Gastroesophageal sphincter (tissue), 4 donors: ENCODE results near the gene GRK1. TPM values are rescaled to one million over a fixed set of nuclear protein-coding genes. Genes with fewer than 3 reads are reported as not detected.
"Not testable (repeated sequence)": the region's sequence is repeated elsewhere in the genome, so short reads cannot be mapped to it uniquely, and the experiment has no call there.

Experiments used
- ATAC-seq: fragments of 150-250 bp; one replicate; pipeline ENCODE4 v1.9.1; 2016; ENCODE audit warnings: mild to moderate bottlenecking, moderate library complexity
- H3K27ac ChIP-seq, 4 donors: fragments of 200-600 bp; sonication (generic) in 3 of 4; 1 replicate in 3 of 4; 2 replicates in 1 of 4; pipeline ENCODE4 v1.5.1; 2016 to 2019
- H3K27me3 ChIP-seq: fragments of 200-600 bp; sonication (generic); one replicate; pipeline ENCODE4 v1.5.1; 2019
- H3K36me3 ChIP-seq, 2 donors: fragments of 200-600 bp; sonication (generic); one replicate each; pipeline ENCODE4 v1.5.1; 2019; ENCODE audit warnings: control low read depth in 1 of 2
- H3K4me1 ChIP-seq, 3 donors: fragments of 200-600 bp; sonication (generic); 1 replicate in 2 of 3; 2 replicates in 1 of 3; pipeline ENCODE4 v1.5.1; 2016 to 2019; ENCODE audit warnings: control low read depth in 2 of 3
- H3K4me3 ChIP-seq, 2 donors: fragments of 200-600 bp; sonication (generic); one replicate each; pipeline ENCODE4 v1.5.1; 2019; ENCODE audit warnings: mild to moderate bottlenecking in 1 of 2, moderate library complexity in 1 of 2
- H3K9me3 ChIP-seq, 3 donors: fragments of 200-600 bp; sonication (generic); one replicate each; pipeline ENCODE4 v1.5.1; 2017 to 2019; ENCODE audit warnings: control low read depth in 2 of 3
- CTCF ChIP-seq, 4 experiments: fragments of 200-600 bp in 2 of 4; fragments of 450-650 bp in 2 of 4; sonication (generic) in 1 of 4; IDR thresholded peaks; one replicate each; pipeline ENCODE4 v1.5.1; 2017 to 2019; ENCODE audit warnings: antibody characterized with exemption in 4 of 4, mild to moderate bottlenecking in 2 of 4, moderate library complexity in 2 of 4
- EP300 ChIP-seq: sonication (generic); formaldehyde crosslinking; IDR thresholded peaks from one replicate; pipeline ENCODE4 v1.6.1; 2017; ENCODE audit warnings: antibody characterized with exemption, mild to moderate bottlenecking
- POLR2A ChIP-seq, 2 donors: fragments of 450-650 bp; IDR thresholded peaks; one replicate each; pipeline ENCODE4 v1.6.1; 2017; ENCODE audit warnings: antibody characterized with exemption in 2 of 2, mild to moderate bottlenecking in 2 of 2, moderate library complexity in 1 of 2
- POLR2AphosphoS5 ChIP-seq: sonication (generic); formaldehyde crosslinking; IDR thresholded peaks from one replicate; pipeline ENCODE4 v1.6.1; 2017; ENCODE audit warnings: antibody characterized with exemption
- WGBS, 2 donors: methylation state at CpG; one replicate each; pipeline ENCODE4 v1.1.5; 2018; ENCODE audit warnings: low coverage in 1 of 2; 5-methylcytosine and 5-hydroxymethylcytosine counted together
- total RNA-seq, 4 donors: library from RNA; depleted of rRNA; stranded (reverse); fragments of >200 nt; gene quantifications; one replicate each; pipeline ENCODE4 v1.1.0, GENCODE V29; 2016

GRK1 gene
- total RNA-seq, 4 donors from 2014 or later: 0.15 TPM; not detected in 3

DNA sequence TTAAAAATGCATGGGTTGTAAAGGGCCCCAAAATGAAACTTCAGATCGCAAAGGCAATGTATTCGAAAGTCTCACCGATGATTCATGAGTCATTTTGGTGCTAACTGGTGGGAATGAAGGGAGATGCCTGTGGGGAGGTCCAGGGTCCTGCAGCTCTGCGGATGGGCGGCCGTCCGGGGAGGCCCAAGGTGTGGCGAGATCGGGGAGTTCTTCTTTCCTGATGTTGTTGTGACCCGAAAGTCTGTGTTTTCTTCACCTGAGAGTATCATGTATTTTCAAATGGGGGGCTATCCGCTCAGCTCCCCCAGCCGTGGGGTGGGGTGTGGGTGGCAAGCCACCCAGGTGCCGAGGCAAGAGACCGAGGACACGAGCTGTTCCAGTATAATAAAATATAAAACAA, 46.0 kb upstream of the GRK1 start:
- ATAC-seq: no peak
- no peaks in the 10 kb centered on the region for H3K4me1 ChIP-seq
- no peak overlapping the region for H3K4me3 ChIP-seq
- TF ChIP-seq POLR2AphosphoS5 (no peak), CTCF (IDR thresholded peaks at IDR 0.05) (no peak), POLR2A (IDR thresholded peaks at IDR 0.05) (no peak), EP300 (no peak)
- no peak overlapping the region for H3K27ac ChIP-seq
- no peaks in the 10 kb centered on the region for H3K9me3 ChIP-seq
- WGBS, 2 donors: 94% methylated on average over 14 to 15 of the region's 15 CpGs
- peaks cover 0 to 27% of the 10 kb centered on the region in 2 donors for H3K36me3 ChIP-seq
- H3K27me3 ChIP-seq: no peaks in the 10 kb centered on the region

DNA sequence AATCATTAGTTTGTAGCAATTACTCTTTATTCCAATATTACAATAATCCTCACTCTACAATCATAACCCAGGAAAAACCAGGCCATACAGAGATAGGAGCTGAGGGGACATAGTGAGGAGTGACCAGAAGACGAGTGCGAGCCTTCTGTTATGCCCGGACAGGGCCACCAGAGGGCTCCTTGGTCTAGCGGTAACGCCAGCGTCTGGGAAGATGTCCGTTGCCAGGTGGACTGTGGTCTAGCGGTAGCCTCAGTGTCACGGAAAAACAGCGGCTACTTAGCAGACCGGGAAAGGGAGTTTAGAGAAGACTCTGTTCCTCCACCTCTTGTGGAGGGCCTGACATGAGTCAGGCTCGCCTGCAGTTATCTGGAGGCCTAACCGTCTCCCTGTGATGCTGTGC, 45.5 kb upstream of the GRK1 start:
- H3K9me3 ChIP-seq, ATAC-seq, H3K4me1 ChIP-seq, H3K4me3 ChIP-seq, H3K27ac ChIP-seq, H3K27me3 ChIP-seq: not testable (repeated sequence)
- TF ChIP-seq CTCF (IDR thresholded peaks at IDR 0.05): peak in 3 of 4 experiments; percentile 51 to 63 (median 53)
- 58 to 69% methylated on average over 5 to 12 of the region's 13 CpGs for WGBS, 2 donors
- H3K36me3 ChIP-seq: peaks cover 0 to 27% of the 10 kb centered on the region in 2 donors

DNA sequence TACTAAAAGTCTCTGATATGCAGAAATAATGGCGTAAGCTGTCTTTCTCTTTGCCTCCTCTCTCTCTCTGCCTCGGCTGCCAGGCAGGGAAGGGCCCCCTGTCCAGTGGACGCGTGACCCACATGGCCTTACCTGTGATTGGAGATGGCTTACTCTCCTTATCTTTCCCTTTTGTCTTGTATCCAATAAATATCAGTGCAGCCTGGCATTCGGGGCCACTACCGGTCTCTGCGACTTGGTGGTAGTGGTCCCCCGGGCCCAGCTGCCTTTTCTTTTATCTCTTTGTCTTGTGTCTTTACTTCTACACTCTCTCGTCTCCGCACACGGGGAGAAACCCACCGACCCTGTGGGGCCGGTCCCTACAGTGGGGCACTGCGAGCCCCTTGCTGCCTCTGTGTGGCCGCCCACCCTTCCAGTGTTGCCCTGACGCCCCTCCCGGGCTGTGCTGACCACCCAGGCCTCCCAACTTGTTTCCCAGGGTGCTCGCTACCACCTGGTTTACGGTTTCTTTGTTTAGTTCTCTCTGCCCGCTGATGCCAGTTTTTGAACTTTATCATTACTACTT, 45.0 kb upstream of the GRK1 start:
- not testable (repeated sequence) for H3K4me1 ChIP-seq, H3K4me3 ChIP-seq, ATAC-seq, H3K9me3 ChIP-seq, H3K27ac ChIP-seq, H3K27me3 ChIP-seq
- WGBS, 2 donors: 80 to 92% methylated on average over 2 to 14 of the region's 20 CpGs
- H3K36me3 ChIP-seq: peaks cover 0 to 26% of the 10 kb centered on the region in 2 donors

DNA sequence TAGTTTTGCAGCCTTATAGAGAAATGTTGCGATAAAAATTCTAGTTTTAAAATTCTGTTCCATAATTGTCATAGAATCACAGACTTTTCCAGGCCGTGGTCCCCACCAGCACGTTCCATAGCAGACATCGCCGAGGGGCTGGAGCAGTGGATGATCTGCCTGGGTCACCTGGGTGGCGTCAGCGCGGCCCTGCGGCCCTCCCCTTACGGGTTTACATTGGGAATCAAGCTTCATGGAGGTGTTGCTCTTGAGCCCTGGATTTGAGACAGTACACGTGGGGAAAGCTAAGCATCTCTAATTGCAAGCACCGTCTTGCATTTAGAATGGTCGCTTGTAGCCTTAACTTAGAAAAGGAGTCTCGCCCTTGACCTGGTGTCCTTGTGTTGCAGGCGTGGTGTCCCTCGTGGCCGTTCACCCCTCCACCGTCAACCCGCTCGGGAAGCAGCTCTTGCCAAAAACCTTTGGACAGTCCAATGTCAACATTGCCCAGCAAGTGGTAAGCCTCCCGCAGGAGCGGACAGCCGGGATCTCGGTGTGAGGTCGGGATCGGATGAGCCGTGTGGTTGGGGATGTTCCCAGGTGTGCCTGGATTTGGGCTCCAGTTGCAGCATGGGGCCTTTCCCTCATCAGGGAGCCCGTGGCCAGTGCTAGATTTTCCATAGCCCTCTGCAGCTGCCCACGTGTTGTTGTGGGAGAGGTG, 44.1 kb upstream of the GRK1 start:
- no peaks in the 10 kb centered on the region for H3K4me1 ChIP-seq
- no peak overlapping the region for H3K27ac ChIP-seq
- no peaks in the 10 kb centered on the region for H3K27me3 ChIP-seq
- no peaks in the 10 kb centered on the region for H3K9me3 ChIP-seq
- WGBS, 2 donors: 88 to 96% methylated on average over 5 to 13 of the region's 29 CpGs
- no peak overlapping the region for H3K4me3 ChIP-seq
- no peak for ATAC-seq
- peaks cover 0 to 30% of the 10 kb centered on the region in 2 donors for H3K36me3 ChIP-seq
- TF ChIP-seq POLR2A (IDR thresholded peaks at IDR 0.05): no peak
- TF ChIP-seq POLR2AphosphoS5: no peak
- no peak for TF ChIP-seq EP300
- no peak for TF ChIP-seq CTCF (IDR thresholded peaks at IDR 0.05)

DNA sequence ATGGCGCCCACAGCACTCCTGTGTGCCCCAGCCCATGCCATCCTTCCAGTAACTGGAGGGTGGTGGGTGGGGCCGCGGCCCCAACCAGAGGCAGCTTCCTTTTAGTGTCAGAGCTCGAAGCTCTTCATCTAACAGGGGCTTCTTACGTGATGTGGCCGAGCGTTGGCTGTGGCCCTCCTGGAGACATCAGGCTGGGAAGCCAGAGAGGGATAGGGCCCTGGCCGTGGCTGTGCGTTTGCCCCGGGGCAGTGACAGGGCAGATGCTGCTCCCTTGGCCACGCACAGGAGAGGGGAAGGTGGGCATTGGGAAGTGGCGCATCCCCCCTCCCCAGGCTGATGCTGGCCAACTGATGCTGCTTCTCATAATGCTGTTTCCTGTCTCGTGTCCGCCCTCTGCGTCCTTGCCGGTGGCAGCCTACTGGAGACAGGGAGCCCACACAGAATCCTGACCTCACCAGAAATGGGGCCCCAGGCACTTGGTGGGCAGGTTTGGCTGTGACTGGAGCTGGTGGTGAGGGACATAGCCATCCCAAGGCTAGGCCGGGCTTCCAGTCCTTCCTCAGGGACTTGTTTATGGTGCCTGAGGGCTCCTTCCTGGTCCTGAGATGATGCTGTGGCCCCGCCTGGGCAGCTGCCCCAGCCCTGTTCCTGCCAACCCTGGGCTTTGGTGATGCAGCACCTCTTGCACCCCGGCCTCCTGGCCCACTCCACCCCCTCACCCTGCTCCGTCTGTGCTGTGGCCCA, 43.4 kb upstream of the GRK1 start:
- H3K9me3 ChIP-seq: no peaks in the 10 kb centered on the region
- H3K4me1 ChIP-seq: no peaks in the 10 kb centered on the region
- TF ChIP-seq EP300 (no peak), POLR2AphosphoS5 (no peak), CTCF (IDR thresholded peaks at IDR 0.05) (no peak), POLR2A (IDR thresholded peaks at IDR 0.05) (no peak)
- H3K36me3 ChIP-seq: peaks cover 0 to 36% of the 10 kb centered on the region in 2 donors
- H3K27me3 ChIP-seq: no peaks in the 10 kb centered on the region
- H3K27ac ChIP-seq: no peak overlapping the region
- no CpG with 5 or more reads among the region's 20 CpGs for WGBS, 2 donors
- no peak for ATAC-seq
- H3K4me3 ChIP-seq: no peak overlapping the region
